Measurements from ENCODE around the gene NARS2. TPM values are rescaled to one million over a fixed set of nuclear protein-coding genes. Genes with fewer than 3 reads are reported as not detected.

Gene NARS2
- total RNA-seq, 4 donors from 2014 or later = 17.1 to 23.6 (median 22.5) TPM

DNA sequence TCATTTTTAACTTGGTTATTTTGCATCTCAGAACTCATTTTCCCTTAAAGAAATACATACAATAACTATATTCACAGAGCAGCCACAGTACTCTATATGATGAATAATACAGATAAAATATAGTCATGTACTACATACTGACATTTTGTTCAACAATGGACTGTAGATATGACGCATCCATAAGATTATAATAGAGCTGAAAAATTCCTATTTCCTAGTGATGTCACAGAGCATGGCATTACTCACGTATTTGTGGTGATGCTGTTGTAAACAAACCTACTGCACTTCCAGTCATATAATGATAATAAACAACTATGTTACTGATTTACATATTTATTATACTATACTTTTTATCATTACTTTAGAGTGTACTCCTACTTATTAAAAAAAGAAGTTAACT is 38.7 kb downstream of the NARS2 start:
- Histone ChIP-seq H3K27ac (no peak overlapping the region), H3K4me1 (peaks cover 4 to 13% of the 10 kb centered on the region in 2 donors), H3K9me3 (no peaks in the 10 kb centered on the region), H3K36me3 (no peaks in the 10 kb centered on the region), H3K4me3 (replicated peaks in 1 of 3) (no peak overlapping the region), H3K27me3 (no peaks in the 10 kb centered on the region)
- 97 to 99% methylated on average over 2 of the region's 2 CpGs for WGBS, 2 donors
- intact Hi-C loops (cut with DNase I) = no loop called here
- TF ChIP-seq, protein P1, sequence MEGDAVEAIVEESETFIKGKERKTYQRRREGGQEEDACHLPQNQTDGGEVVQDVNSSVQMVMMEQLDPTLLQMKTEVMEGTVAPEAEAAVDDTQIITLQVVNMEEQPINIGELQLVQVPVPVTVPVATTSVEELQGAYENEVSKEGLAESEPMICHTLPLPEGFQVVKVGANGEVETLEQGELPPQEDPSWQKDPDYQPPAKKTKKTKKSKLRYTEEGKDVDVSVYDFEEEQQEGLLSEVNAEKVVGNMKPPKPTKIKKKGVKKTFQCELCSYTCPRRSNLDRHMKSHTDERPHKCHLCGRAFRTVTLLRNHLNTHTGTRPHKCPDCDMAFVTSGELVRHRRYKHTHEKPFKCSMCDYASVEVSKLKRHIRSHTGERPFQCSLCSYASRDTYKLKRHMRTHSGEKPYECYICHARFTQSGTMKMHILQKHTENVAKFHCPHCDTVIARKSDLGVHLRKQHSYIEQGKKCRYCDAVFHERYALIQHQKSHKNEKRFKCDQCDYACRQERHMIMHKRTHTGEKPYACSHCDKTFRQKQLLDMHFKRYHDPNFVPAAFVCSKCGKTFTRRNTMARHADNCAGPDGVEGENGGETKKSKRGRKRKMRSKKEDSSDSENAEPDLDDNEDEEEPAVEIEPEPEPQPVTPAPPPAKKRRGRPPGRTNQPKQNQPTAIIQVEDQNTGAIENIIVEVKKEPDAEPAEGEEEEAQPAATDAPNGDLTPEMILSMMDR (IDR thresholded peaks at IDR 0.05) = no peak
- no peak for TF ChIP-seq POLR2A (IDR thresholded peaks at IDR 0.05)
- no peak for DNase-seq

DNA sequence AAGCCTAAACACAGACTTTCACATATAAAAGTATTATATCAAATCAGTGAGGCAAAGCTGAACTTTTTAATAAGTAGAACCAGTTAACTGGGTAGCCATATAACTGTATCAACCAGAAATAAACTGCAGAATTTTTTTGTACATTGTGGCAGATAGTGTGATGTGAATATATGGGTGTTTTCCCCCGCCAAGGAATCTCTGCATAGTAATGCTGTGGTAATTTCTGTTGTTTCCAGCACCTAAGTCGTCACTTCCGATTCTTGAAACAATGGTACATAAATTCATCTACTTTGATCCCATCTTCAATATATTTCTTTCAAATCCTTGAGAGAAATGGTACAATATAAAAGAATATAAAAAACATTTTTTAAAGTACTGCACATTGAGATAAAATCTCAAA is 39.6 kb downstream of the NARS2 start:
- 97% methylated on average over 3 of the region's 3 CpGs for WGBS, 2 donors
- no peak overlapping the region for H3K27ac ChIP-seq
- H3K27me3 ChIP-seq = no peaks in the 10 kb centered on the region
- DNase-seq = no peak
- peaks cover 2 to 9% of the 10 kb centered on the region in 2 donors for H3K4me1 ChIP-seq
- TF ChIP-seq, protein P1 (IDR thresholded peaks at IDR 0.05) = no peak
- no peak for TF ChIP-seq POLR2A (IDR thresholded peaks at IDR 0.05)
- intact Hi-C loops (cut with DNase I) = no loop called here
- H3K4me3 ChIP-seq (replicated peaks in 1 of 3) = no peak overlapping the region
- no peaks in the 10 kb centered on the region for H3K9me3 ChIP-seq
- no peaks in the 10 kb centered on the region for H3K36me3 ChIP-seq

DNA sequence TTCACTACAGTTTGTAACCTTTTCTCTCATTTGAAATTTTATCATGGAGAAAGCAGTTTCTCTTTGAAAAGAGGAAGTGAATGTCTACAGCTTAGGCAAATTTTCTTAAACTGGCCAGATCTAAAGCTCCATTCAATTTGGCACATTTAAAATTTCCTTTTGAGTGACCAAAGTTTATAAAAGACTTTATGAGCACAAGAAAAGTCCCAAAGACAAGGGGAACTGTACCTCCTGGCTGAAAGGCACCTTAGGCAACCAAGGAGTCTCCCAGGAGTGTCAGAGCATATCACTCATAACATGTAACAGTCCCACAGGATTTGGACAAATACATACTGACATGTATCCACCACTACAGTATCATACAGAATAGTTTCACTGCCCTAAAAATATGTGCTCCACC is 41.3 kb downstream of the NARS2 start:
- Histone ChIP-seq H3K4me3 (replicated peaks in 1 of 3) (no peak overlapping the region), H3K4me1 (no peaks in the 10 kb centered on the region), H3K27me3 (no peaks in the 10 kb centered on the region), H3K27ac (no peak overlapping the region), H3K36me3 (no peaks in the 10 kb centered on the region), H3K9me3 (no peaks in the 10 kb centered on the region)
- intact Hi-C loops (cut with DNase I) = no loop called here
- TF ChIP-seq, protein P1 (IDR thresholded peaks at IDR 0.05) = no peak
- no peak for TF ChIP-seq POLR2A (IDR thresholded peaks at IDR 0.05)
- DNase-seq = no peak

DNA sequence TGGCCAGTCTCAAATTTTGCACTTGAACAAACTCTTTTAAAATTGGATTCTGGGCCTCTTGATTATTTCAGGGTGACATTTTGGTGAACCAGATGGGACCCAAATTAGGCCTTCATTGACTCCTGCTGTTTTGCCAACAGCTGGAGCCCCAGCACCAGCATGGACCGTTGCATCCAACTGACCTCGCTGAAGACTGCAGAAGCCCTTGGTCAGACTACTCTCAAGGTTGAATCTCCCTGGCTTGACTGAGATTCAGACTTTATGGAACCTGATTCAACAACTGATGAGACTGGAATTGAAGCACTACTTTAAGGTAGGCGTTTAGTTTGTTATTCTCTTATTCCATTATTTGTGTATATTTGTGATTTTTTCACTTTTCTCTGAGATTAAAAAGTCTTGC is 41.7 kb downstream of the NARS2 start:
- H3K9me3 ChIP-seq = no peaks in the 10 kb centered on the region
- no peak overlapping the region for H3K4me3 ChIP-seq (replicated peaks in 1 of 3)
- H3K4me1 ChIP-seq = no peaks in the 10 kb centered on the region
- intact Hi-C loops (cut with DNase I) = no loop called here
- no peaks in the 10 kb centered on the region for H3K27me3 ChIP-seq
- DNase-seq = no peak
- H3K27ac ChIP-seq = no peak overlapping the region
- no peak for TF ChIP-seq POLR2A (IDR thresholded peaks at IDR 0.05)
- TF ChIP-seq, protein P1 (IDR thresholded peaks at IDR 0.05) = no peak
- H3K36me3 ChIP-seq = no peaks in the 10 kb centered on the region
- WGBS, 2 donors = 93 to 96% methylated on average over 3 of the region's 3 CpGs

DNA sequence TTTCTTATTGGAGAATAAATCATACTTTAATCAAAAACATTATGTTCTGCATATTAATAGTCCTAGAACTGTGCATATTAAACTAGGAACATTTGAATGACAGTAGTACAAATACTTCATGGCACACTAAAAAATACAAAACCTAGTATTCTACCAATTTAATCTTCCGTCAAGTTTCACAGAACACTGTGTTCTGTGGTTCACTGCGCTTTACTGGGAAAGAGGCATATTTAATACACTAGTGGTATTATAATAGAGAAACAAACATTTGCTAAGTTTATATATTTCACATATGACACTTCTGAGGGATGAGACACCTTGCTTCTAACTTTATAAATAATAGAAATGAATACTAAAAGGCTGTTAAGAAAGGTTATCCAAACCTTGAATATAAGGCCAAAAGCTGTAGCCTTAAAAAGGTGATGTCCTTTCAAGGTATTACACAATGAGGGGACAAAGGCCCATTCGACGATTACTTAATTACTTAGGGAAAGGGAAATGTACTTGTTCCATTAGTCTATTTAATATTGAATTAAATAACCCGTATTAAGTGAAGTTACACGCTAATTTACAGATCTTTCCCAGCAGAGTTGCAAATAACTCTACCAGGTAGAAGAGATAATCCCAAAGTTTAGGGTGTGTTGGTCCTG is 48.0 kb downstream of the NARS2 start:
- H3K4me3 ChIP-seq (replicated peaks in 1 of 3) = no peak overlapping the region
- intact Hi-C loops (cut with DNase I) = no loop called here
- WGBS, 2 donors = 79 to 86% methylated on average over 6 of the region's 6 CpGs
- no peak overlapping the region for H3K27ac ChIP-seq
- H3K9me3 ChIP-seq = no peaks in the 10 kb centered on the region
- H3K27me3 ChIP-seq = no peaks in the 10 kb centered on the region
- TF ChIP-seq POLR2A (IDR thresholded peaks at IDR 0.05) = no peak
- TF ChIP-seq, protein P1 (IDR thresholded peaks at IDR 0.05) = no peak
- no peaks in the 10 kb centered on the region for H3K4me1 ChIP-seq
- no peaks in the 10 kb centered on the region for H3K36me3 ChIP-seq
- DNase-seq = no peak

Data from thyroid gland (tissue), 4 donors.